Skeletal muscle satellite cell (primary cell): ENCODE results near the gene L1TD1.
"Not testable (repeated sequence)": the region's sequence is repeated elsewhere in the genome, so short reads cannot be mapped to it uniquely, and the experiment has no call there.

Experiments used
- H3K27me3 ChIP-seq: 2 replicates; pipeline ENCODE4 v1.7.0; 2013; ENCODE audit warnings: low read length; ENCODE audit not compliant: control insufficient read depth, insufficient read depth
- H3K36me3 ChIP-seq: 2 replicates; pipeline ENCODE4 v1.7.0; 2013; ENCODE audit warnings: mild to moderate bottlenecking, control low read depth, low read length; ENCODE audit not compliant: insufficient read depth
- H3K4me1 ChIP-seq: 2 replicates; pipeline ENCODE4 v1.7.0; 2013; ENCODE audit warnings: low read length; ENCODE audit not compliant: control insufficient read depth, insufficient read depth
- H3K4me2 ChIP-seq: 2 replicates; pipeline ENCODE4 v1.7.0; 2013; ENCODE audit warnings: mild to moderate bottlenecking, low read length
- H3K4me3 ChIP-seq: 2 replicates; pipeline ENCODE4 v1.7.0; 2013; ENCODE audit warnings: low read length
- H3K9ac ChIP-seq: 2 replicates; pipeline ENCODE4 v1.7.0; 2013; ENCODE audit warnings: mild to moderate bottlenecking, low read depth, low read length, moderate library complexity
- H3K9me3 ChIP-seq: replicated peaks from 2 replicates; pipeline ENCODE4 v1.7.0; 2013; ENCODE audit warnings: mild to moderate bottlenecking, control low read depth, low read length

Gene L1TD1

GRCh38 chr1:62208087-62208486, 13.4 kb downstream of the L1TD1 start:
- Histone ChIP-seq H3K27me3 (no peaks in the 10 kb centered on the region), H3K9ac (no peak overlapping the region), H3K9me3 (peaks cover 9% of the 10 kb centered on the region)

DNA sequence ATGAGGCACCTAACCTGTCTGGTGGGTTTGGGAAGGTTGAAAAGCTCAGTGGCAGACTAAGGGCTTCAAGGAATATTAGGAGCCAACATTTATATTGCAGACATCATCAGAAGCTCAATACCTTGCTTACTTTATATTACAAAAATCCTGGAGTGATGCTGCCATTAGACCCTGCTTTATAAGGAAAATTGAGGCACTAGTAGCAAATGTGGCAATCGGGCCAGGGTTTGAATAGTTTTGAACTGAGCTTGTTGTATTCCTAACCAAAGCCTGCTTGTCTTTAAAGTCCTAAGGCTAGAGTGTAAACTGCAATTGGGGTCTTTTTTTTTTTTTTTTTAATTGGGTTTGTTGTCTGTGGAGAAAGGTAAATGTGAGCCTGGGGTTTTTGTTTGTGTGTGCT, 14.3 kb downstream of the L1TD1 start:
- Histone ChIP-seq H3K27me3 (no peaks in the 10 kb centered on the region), H3K9ac (no peak overlapping the region), H3K4me3 (no peak overlapping the region), H3K36me3 (no peaks in the 10 kb centered on the region), H3K4me2 (no peak overlapping the region), H3K4me1 (peaks cover 11% of the 10 kb centered on the region), H3K9me3 (peaks cover 9% of the 10 kb centered on the region)

More at GRCh38 chr1:62208087-62208486, 13.4 kb downstream of the L1TD1 start:
- no peak overlapping the region for H3K4me2 ChIP-seq
- no peak overlapping the region for H3K4me3 ChIP-seq
- H3K4me1 ChIP-seq = peaks cover 11% of the 10 kb centered on the region
- no peaks in the 10 kb centered on the region for H3K36me3 ChIP-seq

DNA sequence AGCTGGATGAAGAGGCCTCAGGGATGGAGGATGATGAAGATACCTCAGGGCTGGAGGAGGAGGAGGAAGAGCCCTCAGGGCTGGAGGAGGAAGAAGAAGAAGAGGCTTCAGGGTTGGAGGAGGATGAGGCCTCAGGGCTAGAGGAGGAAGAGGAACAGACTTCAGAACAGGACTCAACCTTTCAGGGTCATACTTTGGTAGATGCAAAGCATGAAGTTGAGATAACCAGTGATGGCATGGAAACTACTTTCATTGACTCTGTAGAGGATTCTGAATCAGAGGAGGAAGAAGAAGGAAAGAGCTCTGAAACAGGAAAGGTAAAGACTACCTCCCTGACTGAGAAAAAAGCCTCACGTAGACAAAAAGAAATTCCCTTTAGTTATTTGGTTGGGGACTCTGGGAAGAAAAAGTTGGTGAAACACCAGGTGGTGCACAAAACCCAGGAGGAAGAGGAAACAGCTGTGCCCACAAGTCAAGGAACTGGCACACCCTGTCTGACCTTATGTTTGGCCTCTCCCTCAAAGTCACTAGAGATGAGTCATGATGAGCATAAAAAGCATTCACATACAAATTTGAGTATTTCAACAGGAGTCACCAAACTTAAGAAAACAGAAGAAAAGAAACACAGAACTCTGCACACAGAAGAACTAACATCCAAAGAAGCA, 15.4 kb downstream of the L1TD1 start:
- Histone ChIP-seq H3K4me2 (peak overlapping the region; percentile 3), H3K9ac (no peak overlapping the region), H3K4me1 (peaks cover 11% of the 10 kb centered on the region), H3K9me3 (peaks cover 9% of the 10 kb centered on the region), H3K36me3 (no peaks in the 10 kb centered on the region), H3K27me3 (no peaks in the 10 kb centered on the region), H3K4me3 (no peak overlapping the region)

GRCh38 chr1:62210960-62211359, 16.3 kb downstream of the L1TD1 start:
- no peak overlapping the region for H3K9ac ChIP-seq
- no peak overlapping the region for H3K4me3 ChIP-seq
- peaks cover 9% of the 10 kb centered on the region for H3K9me3 ChIP-seq
- H3K4me2 ChIP-seq = no peak overlapping the region
- H3K4me1 ChIP-seq = peaks cover 11% of the 10 kb centered on the region
- H3K27me3 ChIP-seq = no peaks in the 10 kb centered on the region
- H3K36me3 ChIP-seq = no peaks in the 10 kb centered on the region

DNA sequence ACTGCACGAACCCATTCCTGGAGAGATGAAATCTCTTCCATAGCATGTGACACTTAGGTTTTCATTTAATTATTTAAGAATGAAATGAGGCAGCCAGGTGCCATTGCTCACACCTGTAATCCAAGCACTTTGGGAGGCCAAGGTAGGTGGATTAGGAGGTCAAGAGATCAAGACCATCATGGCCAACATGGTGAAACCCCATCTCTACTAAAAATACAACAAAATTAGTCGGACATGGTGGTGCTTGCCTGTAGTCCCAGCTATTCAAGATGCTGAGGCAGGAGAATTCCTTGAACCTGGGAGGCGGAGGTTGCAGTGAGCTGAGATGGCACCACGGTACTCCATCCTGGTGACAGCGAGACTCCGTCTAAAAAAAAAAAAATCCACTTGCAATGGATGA, 17.8 kb downstream of the L1TD1 start:
- Histone ChIP-seq H3K4me1 (peaks cover 11% of the 10 kb centered on the region), H3K27me3 (no peaks in the 10 kb centered on the region), H3K9me3 (peaks cover 9% of the 10 kb centered on the region), H3K4me2 (no peak overlapping the region), H3K4me3 (no peak overlapping the region), H3K9ac (no peak overlapping the region), H3K36me3 (no peaks in the 10 kb centered on the region)

- H3K4me2 ChIP-seq = no peak overlapping the region
- H3K27me3 ChIP-seq = no peaks in the 10 kb centered on the region
- H3K4me1 ChIP-seq = peaks cover 11% of the 10 kb centered on the region
- no peak overlapping the region for H3K9ac ChIP-seq
- no peak overlapping the region for H3K4me3 ChIP-seq
- peaks cover 9% of the 10 kb centered on the region for H3K9me3 ChIP-seq
- H3K36me3 ChIP-seq = no peaks in the 10 kb centered on the region
These were observed 18.6 kb downstream of the L1TD1 start for GRCh38 chr1:62213075-62213914.

DNA sequence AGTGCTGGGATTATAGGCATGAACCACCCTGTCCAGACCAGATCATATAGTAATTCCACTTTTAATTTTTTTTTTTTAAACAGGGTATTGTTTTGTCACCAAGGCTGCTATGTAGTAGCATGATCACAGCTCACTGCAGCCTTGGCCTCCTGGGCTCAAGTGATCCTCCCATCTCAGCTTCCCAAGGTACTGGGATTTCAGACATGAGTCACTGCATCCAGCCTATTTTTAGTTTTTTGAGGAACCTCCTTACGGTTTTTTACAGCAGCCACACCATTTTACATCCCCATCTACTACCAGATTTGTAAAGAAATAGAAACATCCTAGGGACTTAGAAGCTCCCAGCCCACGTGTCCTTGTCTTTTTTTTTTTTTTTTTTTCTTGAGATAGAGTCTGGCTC, 24.0 kb downstream of the L1TD1 start:
- no peaks in the 10 kb centered on the region for H3K27me3 ChIP-seq
- no peaks in the 10 kb centered on the region for H3K9me3 ChIP-seq
- no peak overlapping the region for H3K4me2 ChIP-seq
- H3K4me3 ChIP-seq = no peak overlapping the region
- H3K9ac ChIP-seq = no peak overlapping the region
- H3K4me1 ChIP-seq = no peaks in the 10 kb centered on the region
- no peaks in the 10 kb centered on the region for H3K36me3 ChIP-seq

DNA sequence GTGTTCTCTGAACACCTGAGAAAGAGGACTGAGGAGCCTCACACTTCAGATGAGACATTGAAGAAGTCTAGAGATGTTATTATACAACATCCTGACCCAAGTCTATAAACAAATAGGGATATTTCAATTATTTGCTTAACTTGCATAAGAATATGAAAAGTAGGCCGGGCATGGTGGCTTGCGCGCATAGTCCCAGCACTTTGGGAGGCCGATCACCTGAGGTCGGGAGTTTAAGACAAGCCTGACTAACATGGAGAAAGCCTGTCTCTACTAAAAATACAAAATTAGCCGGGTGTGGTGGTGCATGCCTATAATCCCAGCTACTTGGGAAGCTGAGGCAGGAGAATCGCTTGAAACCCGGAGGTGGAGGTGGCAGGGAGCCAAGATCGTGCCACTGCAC, 25.8 kb downstream of the L1TD1 start:
- not testable (repeated sequence) for H3K4me2 ChIP-seq, H3K27me3 ChIP-seq, H3K4me3 ChIP-seq, H3K4me1 ChIP-seq, H3K9me3 ChIP-seq, H3K9ac ChIP-seq, H3K36me3 ChIP-seq

GRCh38 chr1:62221171-62221570, 26.5 kb downstream of the L1TD1 start:
- no peaks in the 10 kb centered on the region for H3K27me3 ChIP-seq
- H3K9ac ChIP-seq = no peak overlapping the region
- H3K4me2 ChIP-seq = no peak overlapping the region
- H3K4me3 ChIP-seq = no peak overlapping the region
- no peaks in the 10 kb centered on the region for H3K36me3 ChIP-seq
- no peaks in the 10 kb centered on the region for H3K4me1 ChIP-seq
- no peaks in the 10 kb centered on the region for H3K9me3 ChIP-seq

DNA sequence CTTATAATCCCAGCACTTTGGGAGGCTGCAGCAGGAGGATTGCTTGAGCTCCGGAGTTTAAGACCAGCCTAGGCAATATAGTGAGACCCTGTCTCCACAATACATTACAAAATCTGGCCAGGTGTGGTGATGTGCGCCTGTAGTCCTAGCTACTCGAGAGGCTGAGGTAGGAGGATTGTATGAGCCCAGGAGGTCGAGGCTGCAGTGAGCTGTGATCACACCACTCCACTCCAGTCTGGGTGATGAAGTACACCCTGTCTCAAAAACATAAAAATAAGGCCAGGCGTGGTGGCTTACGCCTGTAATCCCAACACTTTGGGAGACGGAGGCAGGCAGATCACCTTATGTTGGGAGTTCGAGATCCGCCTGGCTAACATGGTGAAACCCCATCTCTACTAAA, 27.7 kb downstream of the L1TD1 start:
- Histone ChIP-seq H3K9ac (no peak overlapping the region), H3K27me3 (no peaks in the 10 kb centered on the region), H3K4me3 (no peak overlapping the region), H3K36me3 (no peaks in the 10 kb centered on the region), H3K9me3 (no peaks in the 10 kb centered on the region), H3K4me2 (no peak overlapping the region), H3K4me1 (no peaks in the 10 kb centered on the region)

DNA sequence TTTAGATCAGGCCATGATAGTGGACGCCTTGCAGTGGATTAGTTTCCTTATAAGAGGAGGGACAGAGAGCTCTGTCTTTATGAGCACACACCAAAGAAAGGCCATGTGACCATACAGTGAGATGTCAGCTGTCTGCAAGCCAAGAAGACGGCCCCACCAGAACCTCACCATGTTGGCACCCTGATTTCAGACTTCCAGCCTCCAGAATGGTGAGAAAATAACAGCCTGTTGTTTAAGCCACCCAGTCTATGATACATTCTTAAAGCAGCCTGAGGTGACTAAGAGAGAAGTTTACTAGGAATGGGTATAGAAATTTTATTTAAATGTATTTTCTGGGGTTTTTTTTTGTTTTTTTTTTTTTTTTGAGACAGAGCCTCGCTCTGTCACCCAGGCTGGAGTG, 29.5 kb downstream of the L1TD1 start:
- no peak overlapping the region for H3K9ac ChIP-seq
- no peak overlapping the region for H3K4me2 ChIP-seq
- H3K36me3 ChIP-seq = no peaks in the 10 kb centered on the region
- H3K4me3 ChIP-seq = no peak overlapping the region
- H3K4me1 ChIP-seq = peaks cover 4% of the 10 kb centered on the region
- H3K9me3 ChIP-seq = no peaks in the 10 kb centered on the region
- H3K27me3 ChIP-seq = no peaks in the 10 kb centered on the region

DNA sequence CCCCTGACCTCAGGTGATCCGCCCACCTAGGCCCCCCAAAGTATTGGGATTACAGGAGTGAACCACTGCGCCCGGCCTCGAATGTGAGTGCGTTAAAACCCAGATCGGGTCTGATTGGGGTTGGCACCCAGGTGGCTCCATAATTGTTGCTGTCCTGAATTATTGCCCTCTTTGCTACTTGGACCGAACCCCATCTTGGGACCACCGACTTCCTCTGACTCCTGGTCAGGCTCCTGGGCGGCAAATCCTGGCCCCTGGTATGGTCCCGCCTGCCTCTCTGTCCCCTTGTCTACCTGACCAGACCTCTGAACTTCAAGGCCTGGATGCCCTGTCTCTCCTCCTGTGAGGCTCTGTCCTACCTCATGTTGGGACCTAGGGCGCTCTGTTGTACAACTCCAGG, 32.8 kb downstream of the L1TD1 start:
- no peak overlapping the region for H3K4me3 ChIP-seq
- peaks cover 23% of the 10 kb centered on the region for H3K4me1 ChIP-seq
- no peak overlapping the region for H3K4me2 ChIP-seq
- H3K9ac ChIP-seq = no peak overlapping the region
- H3K36me3 ChIP-seq = no peaks in the 10 kb centered on the region
- no peaks in the 10 kb centered on the region for H3K27me3 ChIP-seq
- H3K9me3 ChIP-seq = no peaks in the 10 kb centered on the region
